ENCODE measurements around the gene SCAF1.

DNA sequence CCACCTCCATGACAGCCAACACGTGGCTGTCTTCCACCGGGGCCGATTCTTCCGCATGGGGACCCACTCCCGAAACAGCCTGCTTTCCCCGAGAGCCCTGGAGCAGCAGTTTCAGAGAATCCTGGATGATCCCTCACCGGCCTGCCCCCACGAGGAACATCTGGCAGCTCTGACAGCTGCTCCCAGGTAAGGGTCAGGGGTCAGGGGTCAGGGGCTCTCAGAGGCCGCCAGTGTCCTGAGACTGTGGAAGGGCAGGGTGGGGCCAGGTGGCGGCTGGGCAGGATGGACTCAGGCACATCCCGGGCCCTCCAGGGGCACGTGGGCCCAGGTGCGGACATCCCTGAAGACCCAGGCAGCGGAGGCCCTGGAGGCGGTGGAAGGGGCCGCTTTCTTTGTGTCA lies 63.9 kb downstream of the SCAF1 start:
- TF ChIP-seq, protein P1, sequence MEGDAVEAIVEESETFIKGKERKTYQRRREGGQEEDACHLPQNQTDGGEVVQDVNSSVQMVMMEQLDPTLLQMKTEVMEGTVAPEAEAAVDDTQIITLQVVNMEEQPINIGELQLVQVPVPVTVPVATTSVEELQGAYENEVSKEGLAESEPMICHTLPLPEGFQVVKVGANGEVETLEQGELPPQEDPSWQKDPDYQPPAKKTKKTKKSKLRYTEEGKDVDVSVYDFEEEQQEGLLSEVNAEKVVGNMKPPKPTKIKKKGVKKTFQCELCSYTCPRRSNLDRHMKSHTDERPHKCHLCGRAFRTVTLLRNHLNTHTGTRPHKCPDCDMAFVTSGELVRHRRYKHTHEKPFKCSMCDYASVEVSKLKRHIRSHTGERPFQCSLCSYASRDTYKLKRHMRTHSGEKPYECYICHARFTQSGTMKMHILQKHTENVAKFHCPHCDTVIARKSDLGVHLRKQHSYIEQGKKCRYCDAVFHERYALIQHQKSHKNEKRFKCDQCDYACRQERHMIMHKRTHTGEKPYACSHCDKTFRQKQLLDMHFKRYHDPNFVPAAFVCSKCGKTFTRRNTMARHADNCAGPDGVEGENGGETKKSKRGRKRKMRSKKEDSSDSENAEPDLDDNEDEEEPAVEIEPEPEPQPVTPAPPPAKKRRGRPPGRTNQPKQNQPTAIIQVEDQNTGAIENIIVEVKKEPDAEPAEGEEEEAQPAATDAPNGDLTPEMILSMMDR (IDR thresholded peaks at IDR 0.05): no peak
- no peak for TF ChIP-seq EZH2 (IDR thresholded peaks at IDR 0.05; ENCODE audit: borderline replicate concordance, insufficient read depth, low read depth, low read length, poor library complexity, severe bottlenecking)
